Measurements from ENCODE around the gene LGALS3BP. TPM values are rescaled to one million over a fixed set of nuclear protein-coding genes. Genes with fewer than 3 reads are reported as not detected.
A peak's percentile ranks its signal among the peaks of the same experiment; 100 is the strongest.

The LGALS3BP gene
- total RNA-seq, 1 experiment from 2014 or later: 69.8 TPM

- H4K91ac ChIP-seq (ENCODE audit: insufficient read length, low read depth, low read length): no peak overlapping the region
- H4K5ac ChIP-seq (ENCODE audit: insufficient read length, low read depth, low read length): no peak overlapping the region
- no peak overlapping the region for H3T11ph ChIP-seq (ENCODE audit: low read length)
- H3K9me3 ChIP-seq (ENCODE audit: control insufficient read depth, low read depth, low read length): no peaks in the 10 kb centered on the region
- no CpG with 5 or more reads among the region's 33 CpGs for WGBS (ENCODE audit: extremely low coverage, insufficient read length, low lambda C conversion rate)
- Mint-ChIP-seq H3K36me3 (ENCODE audit: insufficient read depth in 1 of 3, low read depth in 3 of 3) (peaks cover 0 to 30% (median 13%) of the 10 kb centered on the region in 3 experiments; a peak in 6 of 7 replicates), H3K4me1 (peaks cover 13 to 28% of the 10 kb centered on the region in 2 experiments), H3K9me3 (no peaks in the 10 kb centered on the region; a peak in 1 of 5 replicates), H3K27me3 (ENCODE audit: low read depth) (peaks cover 2% of the 10 kb centered on the region), H3K4me3 (peak overlapping the region in 1 of 2 experiments; percentile 50; a peak in 1 of 5 replicates), H3K27ac (peak overlapping the region; percentile 81 to 96 (median 93); a peak in 6 of 7 replicates)
- no peak overlapping the region for H2BK12ac ChIP-seq (ENCODE audit: insufficient read length, low read depth, low read length)
- no peak overlapping the region for H2BK120ac ChIP-seq (ENCODE audit: low read depth, low read length, poor library complexity, severe bottlenecking)
- no peaks in the 10 kb centered on the region for H3K23me2 ChIP-seq (ENCODE audit: insufficient read length, low read depth, low read length, poor library complexity, severe bottlenecking)
- H3K27me3 ChIP-seq (ENCODE audit: insufficient read depth, low read length): no peaks in the 10 kb centered on the region
- H4K20me1 ChIP-seq (ENCODE audit: control insufficient read depth, insufficient read depth, insufficient read length): no peaks in the 10 kb centered on the region
- no peak overlapping the region for H4K8ac ChIP-seq (replicated peaks; ENCODE audit: insufficient read length, low read depth, low read length)
- no peaks in the 10 kb centered on the region for H3K4me1 ChIP-seq (ENCODE audit: insufficient read depth, low read length)
- no peak overlapping the region for H2BK20ac ChIP-seq (ENCODE audit: low read depth, low read length, poor library complexity, severe bottlenecking)
- H3K23ac ChIP-seq (ENCODE audit: insufficient read length, low read depth, low read length): no peak overlapping the region
- no peak overlapping the region for H2BK5ac ChIP-seq (ENCODE audit: insufficient read length, low read length)
- no peak overlapping the region for H2AFZ ChIP-seq (ENCODE audit: low read length)
- no peak overlapping the region for H3K27ac ChIP-seq (ENCODE audit: insufficient read length, low read depth, low read length)
- H3K56ac ChIP-seq (ENCODE audit: insufficient read length, low read depth, low read length): no peak overlapping the region
- no peak overlapping the region for H3K4me2 ChIP-seq (ENCODE audit: insufficient read depth, insufficient read length, low read length)
- no peaks in the 10 kb centered on the region for H3K79me1 ChIP-seq (ENCODE audit: insufficient read depth, low read depth, low read length, poor library complexity, severe bottlenecking)
- no peak overlapping the region for H3K18ac ChIP-seq (ENCODE audit: insufficient read length, low read depth, low read length)
- peak; percentile 93 for TF ChIP-seq CTCF (conservative IDR thresholded peaks at IDR 0.05)
- no peak overlapping the region for H3K4ac ChIP-seq (ENCODE audit: low read depth, low read length)
- no peaks in the 10 kb centered on the region for H3K79me2 ChIP-seq (ENCODE audit: insufficient read depth, low read length)
- peak; percentile 85 for DNase-seq
- no peak overlapping the region for H2AK5ac ChIP-seq (ENCODE audit: insufficient read length, low read length)
- H3K14ac ChIP-seq (ENCODE audit: insufficient read depth, low read length): no peak overlapping the region
- H2BK15ac ChIP-seq (ENCODE audit: low read depth, low read length): no peak overlapping the region
- no peak overlapping the region for H3K9ac ChIP-seq (ENCODE audit: extremely low read depth, insufficient read length, low read length)
These were observed 8.6 kb downstream of the LGALS3BP start for GRCh38 chr17:78970834-78971755.
